Activated T-helper 17 cell treated with anti-CD3 and anti-CD28 coated beads, Interleukin-2, amount 50 U/mL, for 72 hours (primary cell): ENCODE results near the gene ASXL1. TPM values are rescaled to one million over a fixed set of nuclear protein-coding genes. Genes with fewer than 3 reads are reported as not detected.
"Not testable (repeated sequence)": the region's sequence is repeated elsewhere in the genome, so short reads cannot be mapped to it uniquely, and the experiment has no call there.

Experiments used
- ATAC-seq: fragments of 150-1000 bp; cut with Tn5 transposase; replicated peaks from 2 replicates; pipeline ENCODE4 v1.10.0; 2021; ENCODE audit warnings: mild to moderate bottlenecking, moderate library complexity
- H3K27ac Mint-ChIP-seq: one replicate; pipeline ENCODE4 v1.8.0; 2022; ENCODE audit warnings: mixed read lengths
- H3K27me3 Mint-ChIP-seq: one replicate; pipeline ENCODE4 v1.8.0; 2022; ENCODE audit warnings: mixed read lengths
- H3K36me3 Mint-ChIP-seq: one replicate; pipeline ENCODE4 v1.8.0; 2022; ENCODE audit warnings: low read depth, mild to moderate bottlenecking, mixed read lengths
- H3K4me1 Mint-ChIP-seq: one replicate; pipeline ENCODE4 v1.8.0; 2022; ENCODE audit warnings: mixed read lengths
- H3K4me3 Mint-ChIP-seq: one replicate; pipeline ENCODE4 v1.8.0; 2022; ENCODE audit warnings: mild to moderate bottlenecking, mixed read lengths
- H3K9me3 Mint-ChIP-seq: one replicate; pipeline ENCODE4 v1.8.0; 2022; ENCODE audit warnings: mixed read lengths
- total RNA-seq, 2 donors: library from RNA; stranded (reverse); gene quantifications; one replicate each; pipeline ENCODE4 v1.2.3, GENCODE V29; 2022

The ASXL1 gene
- total RNA-seq, 2 donors from 2014 or later: 164 to 232 TPM

GRCh38 chr20:32329817-32330554 lies 28.1 kb upstream of the ASXL1 start:
- Mint-ChIP-seq H3K36me3 (peaks cover 93% of the 10 kb centered on the region), H3K9me3 (no peaks in the 10 kb centered on the region), H3K27me3 (no peaks in the 10 kb centered on the region), H3K4me3 (no peak overlapping the region), H3K27ac (no peak overlapping the region), H3K4me1 (peaks cover 41% of the 10 kb centered on the region)
- ATAC-seq: no peak

- no peak for ATAC-seq
- Mint-ChIP-seq H3K9me3 (no peaks in the 10 kb centered on the region), H3K4me3 (no peak overlapping the region), H3K27me3 (no peaks in the 10 kb centered on the region), H3K36me3 (peaks cover 92% of the 10 kb centered on the region), H3K27ac (no peak overlapping the region), H3K4me1 (peaks cover 43% of the 10 kb centered on the region)
Observed at GRCh38 chr20:32330555-32330897, 27.6 kb upstream of the ASXL1 start.

DNA sequence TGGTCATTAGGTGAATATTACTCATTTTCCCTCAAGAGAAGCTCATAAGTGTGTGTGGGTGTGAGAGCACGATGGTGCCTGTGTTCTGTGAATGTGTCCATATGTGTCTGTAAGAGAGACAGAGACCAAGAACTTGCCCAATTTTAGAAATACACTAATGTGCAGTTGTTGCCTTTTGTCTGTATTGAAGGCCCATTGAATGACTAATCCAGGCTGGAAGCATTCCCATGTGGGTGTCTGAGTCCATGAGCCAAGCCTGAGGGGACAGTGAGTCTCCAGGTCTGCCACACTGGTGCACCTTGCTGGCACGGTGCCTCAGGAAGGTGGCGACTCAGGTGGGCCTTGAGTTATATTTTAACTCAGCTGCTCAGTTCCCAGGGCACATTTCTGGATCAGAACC lies 25.5 kb upstream of the ASXL1 start:
- peaks cover 92% of the 10 kb centered on the region for H3K36me3 Mint-ChIP-seq
- no peaks in the 10 kb centered on the region for H3K27me3 Mint-ChIP-seq
- no peaks in the 10 kb centered on the region for H3K9me3 Mint-ChIP-seq
- H3K4me1 Mint-ChIP-seq: peaks cover 39% of the 10 kb centered on the region
- H3K27ac Mint-ChIP-seq: peak overlapping the region; percentile 94
- ATAC-seq: peak; percentile 17
- H3K4me3 Mint-ChIP-seq: peak overlapping the region; percentile 64

- ATAC-seq: peak; percentile 86
- Mint-ChIP-seq H3K4me1 (peaks cover 39% of the 10 kb centered on the region), H3K9me3 (no peaks in the 10 kb centered on the region), H3K27ac (peak overlapping the region; percentile 94), H3K27me3 (no peaks in the 10 kb centered on the region), H3K36me3 (peaks cover 95% of the 10 kb centered on the region), H3K4me3 (peak overlapping the region; percentile 64)
Observed at GRCh38 chr20:32333181-32333987, 24.7 kb upstream of the ASXL1 start.

- H3K27ac Mint-ChIP-seq: peak overlapping the region; percentile 94
- ATAC-seq: peak; percentile 63
- H3K36me3 Mint-ChIP-seq: peaks cover 95% of the 10 kb centered on the region
- H3K4me3 Mint-ChIP-seq: peak overlapping the region; percentile 64
- H3K27me3 Mint-ChIP-seq: no peaks in the 10 kb centered on the region
- H3K9me3 Mint-ChIP-seq: no peaks in the 10 kb centered on the region
- peaks cover 39% of the 10 kb centered on the region for H3K4me1 Mint-ChIP-seq
Observed at GRCh38 chr20:32333988-32334885, 23.9 kb upstream of the ASXL1 start.

- H3K9me3 Mint-ChIP-seq: no peaks in the 10 kb centered on the region
- peaks cover 34% of the 10 kb centered on the region for H3K4me1 Mint-ChIP-seq
- ATAC-seq: no peak
- H3K27me3 Mint-ChIP-seq: no peaks in the 10 kb centered on the region
- H3K4me3 Mint-ChIP-seq: no peak overlapping the region
- H3K27ac Mint-ChIP-seq: no peak overlapping the region
- H3K36me3 Mint-ChIP-seq: peaks cover 76% of the 10 kb centered on the region
Observed at GRCh38 chr20:32336918-32337347, 21.2 kb upstream of the ASXL1 start.

DNA sequence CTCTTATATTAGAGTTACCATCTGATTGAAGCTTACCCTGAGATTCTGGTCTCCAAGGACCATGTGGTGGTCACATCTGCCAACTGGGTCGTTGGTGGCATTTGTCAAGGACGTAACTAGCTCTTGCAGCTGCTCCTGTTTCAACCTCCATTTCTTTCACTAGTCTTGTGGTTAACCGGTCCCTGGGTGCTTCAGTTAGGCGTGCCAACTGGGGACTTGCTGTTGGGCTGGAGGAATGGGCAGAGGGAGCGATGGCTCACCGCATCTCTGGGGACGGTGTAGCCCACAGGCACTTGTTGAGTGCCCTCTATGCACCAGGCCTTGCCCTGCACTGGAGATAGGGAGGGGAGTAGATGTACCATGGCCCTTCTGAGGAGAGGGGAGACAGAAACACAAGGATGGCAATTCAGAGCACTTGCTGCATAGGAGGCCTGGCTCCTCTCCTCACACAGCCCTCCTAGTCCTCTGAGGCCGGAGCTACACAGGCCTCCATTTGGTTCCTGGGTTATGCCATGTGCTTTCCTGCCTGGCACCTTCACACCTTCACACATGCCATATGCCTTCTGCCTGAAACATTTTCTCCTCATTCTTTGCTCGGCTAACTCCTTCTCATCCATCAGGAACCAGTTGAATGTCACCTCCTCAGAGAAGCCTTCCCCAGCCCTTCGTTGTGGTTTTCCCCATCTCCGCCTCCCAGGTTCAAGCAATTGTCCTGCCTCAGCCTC lies 20.0 kb upstream of the ASXL1 start:
- peaks cover 28% of the 10 kb centered on the region for H3K4me1 Mint-ChIP-seq
- no peak overlapping the region for H3K27ac Mint-ChIP-seq
- H3K9me3 Mint-ChIP-seq: no peaks in the 10 kb centered on the region
- H3K27me3 Mint-ChIP-seq: no peaks in the 10 kb centered on the region
- H3K4me3 Mint-ChIP-seq: no peak overlapping the region
- ATAC-seq: no peak
- H3K36me3 Mint-ChIP-seq: peaks cover 70% of the 10 kb centered on the region

DNA sequence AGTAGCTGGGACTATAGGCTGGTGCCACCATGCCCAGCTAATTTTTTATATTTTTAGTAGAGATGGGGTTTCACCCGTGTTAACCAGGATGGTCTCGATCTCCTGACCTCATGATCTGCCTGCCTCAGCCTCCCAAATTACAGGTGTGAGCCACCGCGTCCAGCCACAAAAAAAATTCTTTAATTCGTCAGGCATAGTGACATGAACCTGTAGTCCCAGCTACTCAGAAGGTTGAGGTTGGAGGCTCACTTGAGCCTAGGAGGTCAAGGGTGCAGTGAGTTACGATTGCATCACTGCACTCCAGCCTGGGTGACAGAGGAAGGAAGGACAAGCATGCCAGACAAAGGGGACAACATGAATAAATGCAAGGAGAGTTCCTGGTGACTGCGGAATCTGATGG lies 19.5 kb upstream of the ASXL1 start:
- no peaks in the 10 kb centered on the region for H3K9me3 Mint-ChIP-seq
- ATAC-seq: no peak
- H3K4me1 Mint-ChIP-seq: peaks cover 24% of the 10 kb centered on the region
- H3K27ac Mint-ChIP-seq: no peak overlapping the region
- H3K4me3 Mint-ChIP-seq: no peak overlapping the region
- H3K36me3 Mint-ChIP-seq: peaks cover 64% of the 10 kb centered on the region
- no peaks in the 10 kb centered on the region for H3K27me3 Mint-ChIP-seq

DNA sequence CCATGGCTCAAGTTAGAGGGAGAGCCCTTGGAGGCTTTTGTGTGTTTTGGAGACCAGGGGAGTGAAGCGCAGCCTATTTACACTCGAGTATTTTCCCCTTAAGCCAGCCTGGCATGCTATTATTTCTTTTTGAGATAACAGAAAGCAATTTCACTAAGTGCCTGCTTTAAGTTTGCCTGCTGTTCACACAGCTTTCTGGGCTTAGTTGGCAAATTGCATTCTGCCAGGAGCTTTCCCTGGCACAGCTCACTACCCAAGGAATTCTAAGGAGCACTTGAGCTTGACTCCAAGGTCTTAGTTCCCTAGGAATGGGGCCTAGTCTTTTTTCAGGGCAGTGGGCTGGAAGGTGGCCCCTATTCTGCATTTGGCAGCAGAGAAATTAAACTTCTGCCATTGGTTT lies 19.0 kb upstream of the ASXL1 start:
- no peak for ATAC-seq
- Mint-ChIP-seq H3K27me3 (no peaks in the 10 kb centered on the region), H3K27ac (no peak overlapping the region), H3K9me3 (no peaks in the 10 kb centered on the region), H3K36me3 (peaks cover 60% of the 10 kb centered on the region), H3K4me3 (no peak overlapping the region), H3K4me1 (peaks cover 20% of the 10 kb centered on the region)

- H3K27ac Mint-ChIP-seq, H3K4me3 Mint-ChIP-seq, H3K9me3 Mint-ChIP-seq, H3K4me1 Mint-ChIP-seq, ATAC-seq, H3K27me3 Mint-ChIP-seq: not testable (repeated sequence)
- H3K36me3 Mint-ChIP-seq: peaks cover 44% of the 10 kb centered on the region
Observed at GRCh38 chr20:32341053-32341452, 17.1 kb upstream of the ASXL1 start.

GRCh38 chr20:32343439-32343838 lies 14.7 kb upstream of the ASXL1 start:
- Mint-ChIP-seq H3K4me1 (peaks cover 6% of the 10 kb centered on the region), H3K27ac (no peak overlapping the region), H3K9me3 (no peaks in the 10 kb centered on the region), H3K27me3 (no peaks in the 10 kb centered on the region), H3K36me3 (peaks cover 34% of the 10 kb centered on the region), H3K4me3 (no peak overlapping the region)
- no peak for ATAC-seq

DNA sequence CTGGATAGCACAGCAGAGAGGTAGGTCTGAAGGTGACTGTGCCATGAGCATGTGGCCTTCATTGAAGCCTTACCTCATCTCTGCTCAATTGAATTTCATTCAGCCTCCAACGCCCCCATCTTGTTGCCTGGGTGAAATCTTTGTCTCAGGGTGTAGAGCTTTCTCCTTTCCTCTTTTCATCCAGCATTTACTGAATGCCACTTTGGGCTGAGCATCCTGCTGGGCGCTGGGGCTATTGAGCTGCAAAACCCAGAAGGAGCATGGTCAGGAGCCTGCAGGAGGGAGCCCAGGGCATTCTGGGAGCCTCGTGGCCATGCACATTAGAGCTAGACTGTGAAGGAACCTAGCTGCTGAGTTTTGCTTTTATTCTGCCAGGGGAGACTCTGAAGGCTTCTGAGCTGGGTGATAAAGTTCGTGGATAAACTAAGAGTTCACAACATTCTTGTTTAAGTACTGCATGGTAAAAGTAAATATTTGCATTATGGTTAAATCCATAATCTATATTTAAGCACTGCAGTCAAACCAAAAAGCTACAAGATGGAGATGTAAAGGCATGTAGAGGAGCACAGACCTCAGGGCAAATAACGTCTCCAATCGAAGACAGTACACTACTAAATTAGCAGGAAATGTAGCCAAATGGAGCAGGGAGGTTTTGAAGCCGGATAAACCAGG lies 13.2 kb upstream of the ASXL1 start:
- no peaks in the 10 kb centered on the region for H3K27me3 Mint-ChIP-seq
- no peak for ATAC-seq

DNA sequence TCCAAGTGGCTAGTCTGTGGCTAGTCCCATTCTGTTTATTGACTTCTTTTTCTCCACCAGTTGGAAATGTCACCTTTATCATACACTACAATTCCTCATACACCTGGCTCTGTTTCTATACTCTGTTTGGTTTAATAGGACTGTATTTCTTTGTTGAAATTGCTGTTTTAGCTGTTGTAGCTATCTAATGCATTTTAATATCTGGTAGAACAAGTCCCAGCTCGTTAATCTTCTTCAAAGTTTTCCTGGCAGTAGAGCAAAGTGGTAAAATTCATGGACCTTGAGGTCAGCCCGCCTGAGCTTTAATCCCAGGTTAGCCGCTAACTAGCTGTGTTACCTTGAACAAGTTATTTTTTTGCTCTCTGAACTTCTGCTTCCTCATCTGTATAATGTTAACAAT lies 9.9 kb upstream of the ASXL1 start:
- Mint-ChIP-seq H3K36me3 (peaks cover 25% of the 10 kb centered on the region), H3K27me3 (no peaks in the 10 kb centered on the region), H3K9me3 (no peaks in the 10 kb centered on the region), H3K27ac (no peak overlapping the region), H3K4me3 (no peak overlapping the region), H3K4me1 (no peaks in the 10 kb centered on the region)
- no peak for ATAC-seq

More for the DNA sequence above, 13.2 kb upstream of the ASXL1 start:
- Mint-ChIP-seq H3K4me1 (peaks cover 6% of the 10 kb centered on the region), H3K36me3 (peaks cover 39% of the 10 kb centered on the region), H3K27ac (no peak overlapping the region), H3K4me3 (no peak overlapping the region), H3K9me3 (no peaks in the 10 kb centered on the region)
